Measurements from ENCODE around the gene TIGD2.

The TIGD2 gene

GRCh38 chr4:89161841-89162240, 50.5 kb downstream of the TIGD2 start:
- DNase-seq (ENCODE audit: extremely low read depth in 1 of 2, low read depth in 1 of 2), result no peak

GRCh38 chr4:89162496-89162895, 51.2 kb downstream of the TIGD2 start:
- no peak for DNase-seq (ENCODE audit: extremely low read depth in 1 of 2, low read depth in 1 of 2)

- no peak for DNase-seq (ENCODE audit: extremely low read depth in 1 of 2, low read depth in 1 of 2)
Measured at GRCh38 chr4:89162987-89163386, 51.7 kb downstream of the TIGD2 start.

GRCh38 chr4:89164400-89164799, 53.1 kb downstream of the TIGD2 start:
- no peak for DNase-seq (ENCODE audit: extremely low read depth in 1 of 2, low read depth in 1 of 2)
